Suppressor macrophage treated with lipopolysaccharide for 1 hour (primary cell): Measurements from ENCODE around the gene FAM9A.
A peak's percentile ranks its signal among the peaks of the same experiment; 100 is the strongest.

Experiments
- DNase-seq, 3 donors: peaks; one replicate each; pipeline ENCODE4 v3.0.0-alpha.2; 2020 to 2022

Gene FAM9A

GRCh38 chrX:8801041-8801599 lies at the start of gene FAM9A:
Gene FAM9A (minus strand): TSS chrX:8801383. CDS start chrX:8800171, 1,212 bp downstream.
- no peak for DNase-seq

- DNase-seq = no peak
Observed at GRCh38 chrX:8850478-8850877, 49.3 kb upstream of the FAM9A start.

- DNase-seq = no peak
Observed at GRCh38 chrX:8849945-8850344, 48.8 kb upstream of the FAM9A start.

- DNase-seq = no peak
Observed at GRCh38 chrX:8849458-8849857, 48.3 kb upstream of the FAM9A start.

GRCh38 chrX:8848911-8849310 lies 47.7 kb upstream of the FAM9A start:
- DNase-seq = no peak

GRCh38 chrX:8848441-8848840 lies 47.3 kb upstream of the FAM9A start:
- DNase-seq = no peak

GRCh38 chrX:8847360-8847759 lies 46.2 kb upstream of the FAM9A start:
- DNase-seq = no peak

GRCh38 chrX:8846266-8846665 lies 45.1 kb upstream of the FAM9A start:
- no peak for DNase-seq

- no peak for DNase-seq
Observed at GRCh38 chrX:8845469-8845868, 44.3 kb upstream of the FAM9A start.

- DNase-seq = no peak
Observed at GRCh38 chrX:8845060-8845459, 43.9 kb upstream of the FAM9A start.

- no peak for DNase-seq
Observed at GRCh38 chrX:8844157-8844556, 43.0 kb upstream of the FAM9A start.

- no peak for DNase-seq
Observed at GRCh38 chrX:8841911-8842310, 40.7 kb upstream of the FAM9A start.

GRCh38 chrX:8834392-8834791 lies 33.2 kb upstream of the FAM9A start:
- no peak for DNase-seq

GRCh38 chrX:8832582-8833378 lies 31.6 kb upstream of the FAM9A start:
- no peak for DNase-seq

- no peak for DNase-seq
Observed at GRCh38 chrX:8823698-8824097, 22.5 kb upstream of the FAM9A start.

- no peak for DNase-seq
Observed at GRCh38 chrX:8822002-8822401, 20.8 kb upstream of the FAM9A start.

- DNase-seq = no peak
Observed at GRCh38 chrX:8820910-8821527, 19.8 kb upstream of the FAM9A start.

GRCh38 chrX:8815460-8816065 lies 14.4 kb upstream of the FAM9A start:
- peak; percentile 46 to 63 (median 52) for DNase-seq

- DNase-seq = no peak
Observed at GRCh38 chrX:8813036-8813435, 11.9 kb upstream of the FAM9A start.

- DNase-seq = no peak
Observed at GRCh38 chrX:8811611-8812010, 10.4 kb upstream of the FAM9A start.

GRCh38 chrX:8808661-8809060 lies 7.5 kb upstream of the FAM9A start:
- no peak for DNase-seq

GRCh38 chrX:8805974-8806373 lies 4.8 kb upstream of the FAM9A start:
- no peak for DNase-seq

GRCh38 chrX:8805046-8805445 lies 3.9 kb upstream of the FAM9A start:
- DNase-seq = no peak

GRCh38 chrX:8803326-8803725 lies 2.1 kb upstream of the FAM9A start:
- no peak for DNase-seq
